Measurements from ENCODE around the gene PRRT1B. TPM values are rescaled to one million over a fixed set of nuclear protein-coding genes. Genes with fewer than 3 reads are reported as not detected.
A peak's percentile ranks its signal among the peaks of the same experiment; 100 is the strongest.

The PRRT1B gene
- total RNA-seq, 4 donors from 2014 or later, result 0.19 TPM; not detected in 3

GRCh38 chr9:131500377-131500776 lies 44.9 kb upstream of the PRRT1B start:
- no peak overlapping the region for H3K27ac ChIP-seq (replicated peaks in 1 of 4)
- 69% methylated on average over 12 of the region's 12 CpGs for WGBS
- H3K36me3 ChIP-seq, result peaks cover 37 to 51% (median 49%) of the 10 kb centered on the region in 4 donors
- peaks cover 17 to 37% (median 29%) of the 10 kb centered on the region in 4 donors for H3K4me1 ChIP-seq
- no peaks in the 10 kb centered on the region for H3K9me3 ChIP-seq
- H3K27me3 ChIP-seq, result no peaks in the 10 kb centered on the region
- intact Hi-C loops (cut with DNase I), result no loop called here
- no peak for DNase-seq (ENCODE audit: extremely low spot score)
- TF ChIP-seq CTCF (IDR thresholded peaks at IDR 0.05) (no peak), EP300 (IDR thresholded peaks at IDR 0.05) (no peak), POLR2AphosphoS5 (IDR thresholded peaks at IDR 0.05) (no peak), POLR2A (IDR thresholded peaks at IDR 0.05; ENCODE audit: low read depth) (no peak)
- no peak overlapping the region for H3K4me3 ChIP-seq

GRCh38 chr9:131500939-131501541 lies 44.3 kb upstream of the PRRT1B start:
- H3K36me3 ChIP-seq, result peaks cover 31 to 45% (median 42%) of the 10 kb centered on the region in 4 donors
- peak overlapping the region in 1 of 4 donors; percentile 1 for H3K27ac ChIP-seq (replicated peaks in 1 of 4)
- H3K27me3 ChIP-seq, result no peaks in the 10 kb centered on the region
- no peak for TF ChIP-seq POLR2A (IDR thresholded peaks at IDR 0.05; ENCODE audit: low read depth)
- H3K4me3 ChIP-seq, result no peak overlapping the region
- peaks cover 17 to 37% (median 29%) of the 10 kb centered on the region in 4 donors for H3K4me1 ChIP-seq
- no peak for DNase-seq (ENCODE audit: extremely low spot score)
- no peaks in the 10 kb centered on the region for H3K9me3 ChIP-seq
- 74% methylated on average over 4 of the region's 5 CpGs for WGBS
- intact Hi-C loops (cut with DNase I), result no loop called here

- TF ChIP-seq POLR2AphosphoS5 (IDR thresholded peaks at IDR 0.05) (peak; percentile 83 to 95), EP300 (IDR thresholded peaks at IDR 0.05) (no peak), CTCF (IDR thresholded peaks at IDR 0.05) (peak in 1 of 3 experiments; percentile 7), POLR2A (IDR thresholded peaks at IDR 0.05; ENCODE audit: low read depth) (no peak)
- H3K9me3 ChIP-seq, result no peaks in the 10 kb centered on the region
- peak within 1 kb of the TSS; percentile 81 to 86 (median 84) for H3K27ac ChIP-seq (replicated peaks in 1 of 4)
- peak within 1 kb of the TSS; percentile 77 to 98 (median 93) for H3K4me3 ChIP-seq
- 1% methylated on average over 46 of the region's 83 CpGs for WGBS
- intact Hi-C loops (cut with DNase I), result no loop called here
- H3K36me3 ChIP-seq, result peaks cover 19 to 40% (median 30%) of the 10 kb centered on the region in 4 donors
- H3K4me1 ChIP-seq, result peaks cover 17 to 37% (median 29%) of the 10 kb centered on the region in 4 donors
- H3K27me3 ChIP-seq, result no peaks in the 10 kb centered on the region
- peak; percentile 95 for DNase-seq (ENCODE audit: extremely low spot score)
These were observed 42.3 kb upstream of the PRRT1B start, which contains the start of gene POMT1 for GRCh38 chr9:131502781-131503625. Gene POMT1, plus strand, starts transcription at chr9:131502918. Its CDS starts 1,301 bp downstream, at chr9:131504219.

GRCh38 chr9:131503626-131504465 lies 41.5 kb upstream of the PRRT1B start:
- intact Hi-C loops (cut with DNase I), result no loop called here
- WGBS, result 25% methylated on average over 24 of the region's 32 CpGs
- no peak for TF ChIP-seq POLR2A (IDR thresholded peaks at IDR 0.05; ENCODE audit: low read depth)
- no peak for TF ChIP-seq EP300 (IDR thresholded peaks at IDR 0.05)
- DNase-seq (ENCODE audit: extremely low spot score), result no peak
- no peaks in the 10 kb centered on the region for H3K9me3 ChIP-seq
- peaks cover 11 to 39% (median 23%) of the 10 kb centered on the region in 4 donors for H3K36me3 ChIP-seq
- H3K4me3 ChIP-seq, result peak overlapping the region; percentile 77 to 98 (median 93)
- H3K4me1 ChIP-seq, result peaks cover 17 to 37% (median 29%) of the 10 kb centered on the region in 4 donors
- H3K27me3 ChIP-seq, result no peaks in the 10 kb centered on the region
- peak overlapping the region; percentile 81 to 86 (median 84) for H3K27ac ChIP-seq (replicated peaks in 1 of 4)

GRCh38 chr9:131505012-131505411 lies 40.3 kb upstream of the PRRT1B start:
- DNase-seq (ENCODE audit: extremely low spot score), result no peak
- WGBS, result 89% methylated on average over 8 of the region's 8 CpGs

More at GRCh38 chr9:131505012-131505411, 40.3 kb upstream of the PRRT1B start:
- TF ChIP-seq CTCF (IDR thresholded peaks at IDR 0.05), result no peak
- no peak for TF ChIP-seq POLR2AphosphoS5 (IDR thresholded peaks at IDR 0.05)
- TF ChIP-seq EP300 (IDR thresholded peaks at IDR 0.05), result no peak
- TF ChIP-seq POLR2A (IDR thresholded peaks at IDR 0.05; ENCODE audit: low read depth), result no peak
- Histone ChIP-seq H3K4me1 (peaks cover 17 to 37% (median 29%) of the 10 kb centered on the region in 4 donors), H3K4me3 (no peak overlapping the region), H3K27ac (replicated peaks in 1 of 4) (no peak overlapping the region), H3K36me3 (peaks cover 9 to 39% (median 24%) of the 10 kb centered on the region in 4 donors), H3K27me3 (no peaks in the 10 kb centered on the region), H3K9me3 (no peaks in the 10 kb centered on the region)
- intact Hi-C loops (cut with DNase I), result no loop called here

Measured in esophagus muscularis mucosa (tissue), 4 donors.